HG03135 (cell line): ENCODE results near the gene ZNRF2.

ENCODE experiments used
- ATAC-seq: cut with Tn5 transposase; IDR thresholded peaks from one replicate; pipeline ENCODE4 v1.9.1; 2021; ENCODE audit warnings: mild to moderate bottlenecking, moderate library complexity; ENCODE audit not compliant: unreplicated experiment

The ZNRF2 gene

GRCh38 chr7:30320392-30320791 lies 36.0 kb downstream of the ZNRF2 start:
- no peak for ATAC-seq

- ATAC-seq, result no peak
Measured at GRCh38 chr7:30321089-30321881, 36.9 kb downstream of the ZNRF2 start.

GRCh38 chr7:30321882-30322192 lies 37.4 kb downstream of the ZNRF2 start:
- no peak for ATAC-seq

GRCh38 chr7:30322271-30323005 lies 38.0 kb downstream of the ZNRF2 start:
- peak; percentile 82 for ATAC-seq

GRCh38 chr7:30323006-30323355 lies 38.6 kb downstream of the ZNRF2 start:
- ATAC-seq, result peak; percentile 50

- ATAC-seq, result no peak
Measured at GRCh38 chr7:30327813-30328212, 43.4 kb downstream of the ZNRF2 start.

GRCh38 chr7:30328381-30328780 lies 44.0 kb downstream of the ZNRF2 start:
- no peak for ATAC-seq

GRCh38 chr7:30329716-30330115 lies 45.3 kb downstream of the ZNRF2 start:
- no peak for ATAC-seq

GRCh38 chr7:30330134-30331111 lies 46.0 kb downstream of the ZNRF2 start:
- peak; percentile 87 for ATAC-seq

- no peak for ATAC-seq
Measured at GRCh38 chr7:30331338-30331737, 46.9 kb downstream of the ZNRF2 start.

- ATAC-seq, result no peak
Measured at GRCh38 chr7:30332549-30332948, 48.2 kb downstream of the ZNRF2 start.

GRCh38 chr7:30335763-30336487 lies 51.5 kb downstream of the ZNRF2 start:
- no peak for ATAC-seq

GRCh38 chr7:30344513-30344912 lies 60.1 kb downstream of the ZNRF2 start:
- ATAC-seq, result no peak

GRCh38 chr7:30347226-30348082 lies 63.1 kb downstream of the ZNRF2 start:
- ATAC-seq, result peak; percentile 22

GRCh38 chr7:30348083-30348560 lies 63.7 kb downstream of the ZNRF2 start:
- ATAC-seq, result peak; percentile 75

GRCh38 chr7:30349170-30349569 lies 64.8 kb downstream of the ZNRF2 start:
- no peak for ATAC-seq

- ATAC-seq, result no peak
Measured at GRCh38 chr7:30349816-30350215, 65.4 kb downstream of the ZNRF2 start.

GRCh38 chr7:30351286-30351685 lies 66.9 kb downstream of the ZNRF2 start:
- no peak for ATAC-seq

GRCh38 chr7:30351724-30352123 lies 67.3 kb downstream of the ZNRF2 start:
- ATAC-seq, result no peak

- ATAC-seq, result no peak
Measured at GRCh38 chr7:30352169-30352568, 67.8 kb downstream of the ZNRF2 start.
